ENCODE data around the gene CBR1. TPM values are rescaled to one million over a fixed set of nuclear protein-coding genes. Genes with fewer than 3 reads are reported as not detected.

Gene CBR1
- total and polyA plus RNA-seq, 2 of the 13 experiments (the other 11 are each of a cell fraction or from before 2014, with no cell fraction given): 33.7 to 38.7 TPM

DNA sequence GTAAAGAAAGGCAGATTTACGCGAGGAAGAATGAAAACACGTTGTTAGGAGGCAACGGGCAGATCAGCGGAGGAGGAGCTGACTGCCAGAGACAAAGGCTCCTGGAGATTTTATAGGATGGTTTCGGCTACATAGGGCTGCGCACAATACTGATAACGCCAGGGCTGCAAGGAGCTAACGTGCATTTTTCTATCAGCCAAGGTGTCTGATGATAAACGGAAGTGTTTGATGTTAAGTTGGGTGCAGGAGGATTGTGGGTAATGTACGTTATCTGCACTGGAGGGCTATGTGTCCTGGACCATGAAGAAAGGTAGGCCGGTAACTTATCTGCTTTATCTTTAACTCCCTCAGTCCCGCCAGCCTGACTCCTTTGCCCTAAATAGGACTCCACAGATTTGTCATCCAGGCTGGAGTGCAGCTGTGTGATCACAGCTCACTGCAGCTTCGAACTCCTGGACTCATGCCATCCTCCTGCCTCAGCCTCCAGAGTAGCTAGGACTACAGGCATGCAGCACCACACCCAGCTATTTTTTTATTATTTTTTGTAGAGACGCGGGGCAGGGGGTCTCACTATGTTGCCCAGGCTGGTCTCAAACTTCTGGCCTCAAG lies 39.1 kb upstream of the CBR1 start (continued):
- no peak for TF ChIP-seq TARDBP (CRISPR knock-in tag; IDR thresholded peaks at IDR 0.05)
- no peak for TF ChIP-seq NFKB2 (CRISPR knock-in tag; IDR thresholded peaks at IDR 0.05; ENCODE audit: borderline replicate concordance)
- no peak for TF ChIP-seq KAT8 (CRISPR knock-in tag; IDR thresholded peaks at IDR 0.05)
- TF ChIP-seq ZNF614 (CRISPR knock-in tag; IDR thresholded peaks at IDR 0.05; ENCODE audit: borderline replicate concordance): no peak

DNA sequence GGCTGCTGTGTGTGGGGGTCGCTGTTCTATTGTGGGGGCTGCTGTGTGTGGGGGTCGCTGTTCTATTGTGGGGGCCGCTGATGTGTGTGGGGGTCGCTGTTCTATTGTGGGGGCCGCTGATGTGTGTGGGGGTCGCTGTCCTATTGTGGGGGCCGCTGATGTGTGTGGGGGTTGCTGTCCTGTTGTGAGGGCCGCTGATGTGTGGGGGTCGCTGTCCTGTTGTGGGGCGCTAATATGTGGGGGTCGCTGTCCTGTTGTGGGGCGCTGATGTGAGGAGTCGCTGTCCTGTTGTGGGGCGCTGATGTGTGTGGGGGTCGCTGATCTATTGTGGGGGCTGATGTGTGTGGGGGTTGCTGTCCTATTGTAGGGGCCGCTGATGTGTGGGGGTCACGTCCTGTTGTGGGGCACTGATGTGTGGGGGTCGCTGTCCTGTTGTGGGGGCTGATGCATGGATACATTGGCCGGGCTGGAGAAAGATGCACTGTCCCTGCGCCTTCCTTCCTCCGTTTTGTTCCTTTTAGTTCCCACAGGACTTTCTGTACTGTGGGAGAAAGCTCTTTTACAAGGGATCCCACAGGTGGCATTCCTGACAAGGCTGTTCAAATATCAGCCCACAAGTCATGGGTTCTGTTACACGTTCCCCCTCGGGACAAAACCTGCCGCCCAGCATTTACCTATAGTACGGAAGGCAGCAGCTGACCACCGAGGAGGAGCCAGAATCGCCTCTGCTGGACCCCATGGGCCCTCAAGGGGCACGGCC lies 37.0 kb upstream of the CBR1 start:
- POLR2A ChIA-PET: no interaction called here
- no peak overlapping the region for H3K4me3 ChIP-seq (replicated peaks in 1 of 3; ENCODE audit: insufficient read depth in 1 of 3, low read depth in 2 of 3, low read length in 3 of 3)
- CTCF ChIA-PET (ENCODE audit: low intra/inter-chr PET ratio, low total read pairs): no interaction called here
- ATAC-seq (no peak), FAIRE-seq (no peak), DNase-seq (ENCODE audit: low spot score) (no peak)
- 90% methylated on average over 22 of the region's 28 CpGs for WGBS (ENCODE audit: low lambda C conversion rate)
- H3K9me3 ChIP-seq (ENCODE audit: low read length): no peaks in the 10 kb centered on the region
- H3K79me2 ChIP-seq (ENCODE audit: insufficient read depth, low read length): no peaks in the 10 kb centered on the region
- in situ Hi-C loops (cut with HindIII; ENCODE audit: extremely low pct_ligation_motif_present, low pct_unique_long_range_greater_than_20kb) (no loop called here), intact Hi-C loops (cut with micrococcal nuclease; ENCODE audit: unreplicated experiment) (no loop called here)
- H3K27me3 ChIP-seq (ENCODE audit: control insufficient read depth in 1 of 2, insufficient read depth in 2 of 2, low read length in 2 of 2): no peaks in the 10 kb centered on the region
- H3K36me3 ChIP-seq (replicated peaks in 1 of 2; ENCODE audit: control insufficient read depth in 1 of 2, insufficient read depth in 2 of 2, low read length in 2 of 2): peaks cover 4 to 13% of the 10 kb centered on the region in 2 experiments; a peak in 4 of 5 replicates
- H3K27ac ChIP-seq (ENCODE audit: extremely low read length, insufficient read depth, low read length): no peak overlapping the region
- H3K4me1 ChIP-seq (ENCODE audit: insufficient read depth, low read length): peaks cover 16% of the 10 kb centered on the region; the same call in 1 of the 2 replicates
- no peak overlapping the region for H2AFZ ChIP-seq (ENCODE audit: low read length)
- TF ChIP-seq AGO2 (optimal IDR thresholded peaks at IDR 0.05; ENCODE audit: low read depth, low read length) (peak; percentile 68), ERF (CRISPR knock-in tag; IDR thresholded peaks at IDR 0.05) (no peak), CCAR2 (optimal IDR thresholded peaks at IDR 0.05; ENCODE audit: low read depth, low read length) (no peak)
- TF ChIP-seq, protein P1, sequence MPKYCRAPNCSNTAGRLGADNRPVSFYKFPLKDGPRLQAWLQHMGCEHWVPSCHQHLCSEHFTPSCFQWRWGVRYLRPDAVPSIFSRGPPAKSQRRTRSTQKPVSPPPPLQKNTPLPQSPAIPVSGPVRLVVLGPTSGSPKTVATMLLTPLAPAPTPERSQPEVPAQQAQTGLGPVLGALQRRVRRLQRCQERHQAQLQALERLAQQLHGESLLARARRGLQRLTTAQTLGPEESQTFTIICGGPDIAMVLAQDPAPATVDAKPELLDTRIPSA (CRISPR knock-in tag; IDR thresholded peaks at IDR 0.05; ENCODE audit: borderline replicate concordance): no peak
- no TSS peak for BruUV-seq (replicated peaks)
- no peak overlapping the region for H3K9ac ChIP-seq (ENCODE audit: insufficient read depth, low read depth, low read length)
- no peak overlapping the region for H3K4me2 ChIP-seq (ENCODE audit: low read depth, low read length)
- H4K20me1 ChIP-seq (ENCODE audit: insufficient read depth, low read length): no peaks in the 10 kb centered on the region
